GM18502 (cell line): ENCODE data around the gene LAPTM5.
"Not testable (repeated sequence)": the region's sequence is repeated elsewhere in the genome, so short reads cannot be mapped to it uniquely, and the experiment has no call there.

Experiments
- ATAC-seq: cut with Tn5 transposase; IDR thresholded peaks from one replicate; pipeline ENCODE4 v1.9.1; 2021; ENCODE audit warnings: mild to moderate bottlenecking; ENCODE audit not compliant: unreplicated experiment, poor library complexity

The LAPTM5 gene

DNA sequence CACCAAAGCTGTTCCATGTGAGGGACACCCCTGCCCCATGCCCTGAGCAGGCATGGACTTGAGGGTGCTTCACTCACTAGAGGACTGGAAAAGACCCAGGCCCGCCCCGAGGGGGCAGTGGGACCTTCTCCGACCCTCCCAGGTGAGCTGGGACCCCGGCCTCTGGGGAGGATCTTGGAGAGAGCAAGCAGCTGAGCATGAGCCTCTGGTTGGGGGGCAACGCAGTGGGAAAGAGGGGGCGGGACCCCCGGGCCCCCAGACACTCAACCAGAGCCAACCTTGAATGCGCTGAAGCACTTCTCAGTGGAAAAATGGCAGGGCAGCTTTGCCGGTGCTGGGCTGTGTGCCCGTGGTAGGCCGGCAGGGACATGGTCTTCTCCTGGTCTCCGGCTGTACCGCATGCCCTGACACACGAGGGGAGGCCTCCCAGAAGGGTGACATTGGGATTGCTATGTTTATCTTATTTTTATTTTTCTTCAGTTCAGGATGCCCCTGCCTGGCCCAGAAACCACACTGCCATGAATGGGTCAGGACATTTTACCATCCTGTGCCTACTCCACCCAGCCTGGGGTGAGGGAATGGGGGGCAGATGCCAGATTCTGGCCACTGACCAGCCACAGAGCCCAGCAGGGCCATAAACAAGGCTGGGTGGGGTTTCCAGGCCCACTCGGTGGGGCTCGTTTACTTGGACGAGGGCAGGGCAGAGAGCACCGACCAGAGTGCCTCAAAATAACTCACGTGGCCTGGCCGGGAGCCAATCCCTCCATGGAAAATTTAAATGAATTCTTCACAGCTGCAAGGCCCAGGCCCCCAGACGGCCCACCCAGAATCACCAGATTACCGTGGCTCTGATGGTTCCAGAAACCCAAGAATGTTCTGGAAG lies 17.2 kb upstream of the LAPTM5 start:
- ATAC-seq: no peak

DNA sequence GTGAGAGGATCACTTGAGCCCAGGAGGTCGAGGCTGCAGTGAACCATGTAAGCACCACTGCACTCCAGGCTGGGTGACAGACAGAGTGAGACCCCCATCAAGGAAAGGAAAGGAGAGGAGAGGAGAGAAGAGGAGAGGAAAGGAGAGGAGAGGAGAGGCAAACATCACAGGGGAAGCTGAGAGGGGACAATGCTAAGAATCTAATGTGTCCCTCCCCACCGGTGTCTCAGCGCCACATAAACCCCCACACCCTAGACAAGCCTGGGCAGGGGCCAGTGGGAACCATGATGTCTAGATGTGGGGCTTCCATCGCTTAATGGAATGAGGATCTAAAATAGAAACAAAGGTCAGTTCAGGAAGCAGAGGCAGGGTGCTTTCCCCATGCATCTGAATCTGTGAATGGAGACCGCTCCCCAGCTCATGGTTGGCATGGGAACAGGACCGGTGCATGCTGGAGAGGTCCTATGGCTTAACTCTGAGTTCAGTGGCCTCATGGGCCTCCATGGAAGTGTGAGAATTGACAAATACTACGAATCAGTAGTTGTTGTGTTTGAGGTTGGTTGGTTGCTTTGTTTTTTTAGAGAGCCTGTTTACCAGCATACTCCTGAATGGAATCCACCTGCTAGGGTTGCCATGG lies 16.3 kb upstream of the LAPTM5 start:
- no peak for ATAC-seq

DNA sequence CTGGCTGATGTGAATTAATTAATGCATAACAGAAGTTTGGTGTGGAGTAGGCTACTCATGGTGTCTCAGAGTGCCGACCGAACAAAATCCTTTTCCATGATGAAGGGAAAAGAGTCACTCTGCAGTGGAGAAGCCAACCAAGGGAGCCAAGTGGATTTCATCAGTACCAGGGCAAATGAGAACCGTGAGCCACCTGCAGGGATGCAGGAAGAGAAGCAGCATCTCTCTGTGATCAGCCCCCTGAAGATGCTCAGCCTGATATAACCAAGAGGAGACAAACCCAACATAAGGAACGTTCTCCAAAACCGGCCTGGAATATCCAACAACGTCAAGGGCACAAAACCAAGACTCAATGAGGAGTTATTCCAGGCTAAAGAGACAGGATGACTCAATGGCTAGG lies 13.4 kb upstream of the LAPTM5 start:
- no peak for ATAC-seq

DNA sequence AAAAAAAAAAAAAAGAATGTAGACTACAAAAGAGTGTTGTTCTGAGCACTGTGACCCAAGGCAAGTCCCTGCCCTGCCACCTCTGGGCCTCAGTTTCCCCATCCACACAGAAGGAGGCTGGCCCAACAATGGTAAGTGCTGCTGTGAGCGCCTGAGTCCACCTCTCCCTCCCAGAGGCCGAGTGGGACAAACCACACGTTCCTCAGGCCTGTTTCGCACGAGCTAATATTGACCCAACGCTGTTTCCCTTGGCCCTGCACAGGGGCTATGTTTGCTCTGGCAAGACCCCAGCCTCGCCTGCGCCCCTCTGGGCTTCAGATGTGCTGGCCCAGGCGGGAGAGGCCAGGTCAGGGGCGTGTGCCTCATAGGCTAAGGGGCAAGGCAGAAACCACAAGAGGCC lies 12.6 kb upstream of the LAPTM5 start:
- no peak for ATAC-seq

DNA sequence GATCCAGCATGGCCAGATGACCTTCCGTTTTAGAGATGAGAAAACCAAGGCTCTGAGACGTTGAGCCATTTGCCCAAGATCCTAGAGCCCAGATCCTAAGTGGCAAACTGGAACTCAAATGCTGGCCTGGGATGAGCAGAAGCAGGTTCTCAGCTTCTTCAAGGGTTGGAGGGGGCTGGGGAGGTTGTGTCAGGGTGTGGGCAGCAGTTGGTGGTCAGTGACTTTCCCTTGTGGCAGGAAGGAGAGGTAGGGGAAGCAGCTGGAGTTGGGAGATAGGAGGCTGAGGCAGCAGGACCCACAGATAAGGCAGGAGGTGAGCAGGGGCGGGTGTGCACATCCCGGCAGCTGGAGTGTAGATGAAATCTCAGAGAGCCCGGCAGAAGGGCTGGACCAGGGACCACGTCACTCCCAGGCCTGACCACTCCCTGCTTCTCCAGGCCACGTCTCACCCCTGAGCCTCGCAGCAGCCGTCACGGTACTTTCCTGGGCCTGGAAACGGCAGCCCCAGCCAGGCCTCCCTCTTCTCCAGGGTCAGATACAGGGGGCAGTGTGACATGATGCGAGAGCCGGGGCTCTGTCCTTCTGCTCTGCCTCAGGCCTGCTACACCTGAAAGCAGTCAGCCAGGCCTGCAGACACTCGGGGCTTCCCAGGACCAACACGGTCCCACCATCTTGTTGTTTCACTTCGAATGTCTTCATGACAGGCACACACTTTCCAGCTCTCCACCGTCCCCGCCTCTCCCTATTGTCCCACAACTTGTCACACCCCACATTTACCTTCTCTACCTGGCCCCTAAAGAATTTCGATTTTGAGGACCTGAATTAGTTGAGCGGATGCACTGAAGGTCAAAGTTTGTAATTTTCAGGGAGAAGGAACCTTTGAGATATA lies 11.5 kb upstream of the LAPTM5 start:
- no peak for ATAC-seq

DNA sequence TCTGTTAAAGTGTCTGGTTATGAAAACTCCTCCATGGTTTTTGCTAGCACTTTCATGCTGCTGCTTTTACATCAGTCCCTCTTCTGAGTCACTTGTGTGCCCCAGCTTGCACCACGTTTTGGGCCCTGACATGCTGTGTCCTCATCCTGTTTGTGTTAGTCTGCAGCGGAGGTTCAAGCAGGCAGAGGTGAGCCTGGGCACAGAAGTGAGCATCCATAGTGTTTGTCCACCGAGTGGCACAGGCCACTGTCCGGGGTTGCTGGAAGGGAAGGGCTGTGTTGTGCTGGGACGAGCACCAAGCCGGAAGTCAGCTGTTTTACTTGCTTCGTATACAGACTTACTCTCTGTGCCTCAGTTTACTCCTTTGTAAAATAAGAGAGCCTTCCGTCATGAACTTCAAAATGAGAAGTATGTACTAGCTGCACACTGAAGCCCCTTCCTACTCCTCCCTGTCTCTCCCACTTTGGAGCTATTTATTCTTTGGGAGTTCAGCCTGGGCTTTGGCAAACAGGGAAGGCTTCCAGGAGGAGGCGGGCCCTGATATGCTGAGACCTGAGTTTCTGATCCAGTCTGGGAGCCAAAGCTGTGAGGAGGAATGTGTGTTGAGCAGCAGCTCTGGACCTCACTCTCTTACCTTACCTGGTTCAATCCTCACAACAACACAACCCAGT lies 10.7 kb upstream of the LAPTM5 start:
- no peak for ATAC-seq

DNA sequence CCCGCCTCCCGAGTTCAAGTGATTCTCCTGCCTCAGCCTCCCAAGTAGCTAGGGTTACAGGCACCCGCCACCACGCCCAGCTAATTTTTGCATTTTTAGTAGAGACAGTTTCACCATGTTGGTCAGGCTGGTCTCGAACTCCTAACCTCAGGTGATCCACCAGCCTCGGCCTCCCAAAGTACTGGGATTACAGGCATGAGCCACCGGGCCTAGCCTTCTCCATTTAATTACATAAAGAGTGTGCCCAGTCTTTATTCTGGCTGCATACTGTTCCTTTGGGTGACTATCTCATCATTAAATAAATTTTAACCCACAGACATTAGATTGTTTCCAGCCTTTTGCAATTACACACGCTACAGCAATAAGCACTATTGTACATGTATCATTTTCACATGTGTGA lies 9.4 kb upstream of the LAPTM5 start:
- ATAC-seq: not testable (repeated sequence)

DNA sequence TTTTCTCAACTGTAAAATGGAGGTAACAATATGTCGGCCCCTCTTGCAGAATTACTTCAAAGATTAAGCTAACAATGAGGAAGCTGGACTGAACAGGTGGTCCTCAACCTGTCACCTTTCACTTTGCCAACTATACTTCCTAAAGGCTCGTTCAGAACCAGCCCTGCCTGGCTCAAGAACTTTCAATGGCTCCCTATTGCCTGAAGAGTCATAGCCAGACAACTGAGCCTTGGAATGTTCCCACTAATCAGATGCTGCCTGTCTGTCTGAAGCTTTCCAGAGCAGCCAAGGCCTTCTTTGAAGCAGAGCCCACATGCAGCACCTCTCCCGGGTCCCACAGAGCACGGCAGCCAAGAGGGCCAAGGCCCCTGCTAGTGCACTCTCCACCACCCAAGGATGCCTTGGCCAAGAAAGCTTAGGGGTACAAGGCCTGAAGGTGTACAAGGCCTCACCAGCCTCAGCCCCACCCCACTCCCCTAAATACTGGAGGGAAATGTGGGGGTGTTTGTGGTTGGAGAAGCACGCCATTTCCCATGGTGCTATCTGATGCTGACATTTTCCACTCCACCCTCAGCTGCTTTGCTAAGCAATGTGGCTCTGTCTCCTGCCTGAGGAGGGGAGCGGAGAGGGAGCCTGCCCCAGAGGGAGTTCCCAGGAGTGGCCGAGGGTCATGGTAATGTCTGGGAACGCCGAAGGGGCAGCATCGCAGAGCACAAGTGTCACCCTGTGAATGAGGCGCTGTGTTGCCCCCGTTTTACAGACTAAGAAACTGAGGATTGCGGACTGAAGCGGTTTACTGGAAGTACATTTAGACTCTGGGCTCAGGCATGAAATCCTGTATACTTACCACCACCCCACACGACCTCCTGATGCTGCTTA lies 8.2 kb upstream of the LAPTM5 start:
- no peak for ATAC-seq

DNA sequence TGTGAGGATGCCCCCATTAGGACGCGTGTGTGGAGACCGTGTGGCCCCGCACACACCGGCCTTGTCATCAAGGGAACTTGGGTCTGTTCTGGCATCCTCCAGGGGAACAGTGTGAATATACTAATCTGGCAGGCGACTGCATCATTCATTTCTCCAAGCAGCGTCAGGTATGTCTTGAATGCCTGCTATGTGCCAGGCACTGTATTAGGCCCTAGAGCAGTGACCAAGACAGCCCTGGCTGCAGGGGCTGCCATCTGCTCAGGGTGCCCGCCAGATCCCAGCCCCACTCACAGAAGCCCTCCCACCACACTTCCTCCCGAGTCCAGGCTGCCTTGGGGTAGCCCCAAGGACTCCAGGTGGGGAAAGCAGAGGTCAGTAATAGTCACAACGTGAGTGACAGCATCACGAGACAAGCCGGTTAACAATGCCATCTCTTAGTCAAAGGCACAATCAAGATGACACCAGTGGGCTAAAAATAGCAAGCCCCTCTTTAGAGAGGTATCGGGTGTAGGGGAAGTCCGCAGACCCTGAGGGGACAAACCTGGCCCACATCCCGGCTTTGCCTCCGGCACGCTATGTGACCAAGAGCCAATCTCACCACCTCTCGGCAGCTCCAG lies 7.5 kb upstream of the LAPTM5 start:
- no peak for ATAC-seq

DNA sequence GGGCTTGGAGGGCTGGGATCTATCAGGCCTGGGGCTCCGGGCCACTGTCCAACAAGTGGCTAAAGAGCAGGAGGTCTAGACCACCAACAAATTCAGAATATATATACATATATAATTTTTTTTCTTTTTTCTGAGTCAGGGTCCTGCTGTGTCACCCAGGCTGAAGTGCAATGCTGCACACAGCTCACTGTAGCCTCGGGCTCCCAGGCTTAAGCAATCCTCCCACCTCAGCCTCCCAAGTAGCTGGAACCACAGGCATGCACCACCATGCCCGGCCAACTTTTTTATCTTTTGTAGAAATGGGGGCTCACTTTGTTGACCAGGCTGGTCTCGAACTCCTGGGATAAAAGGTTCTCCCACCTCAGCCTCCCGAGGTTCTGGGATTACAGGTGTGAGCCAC lies 6.8 kb upstream of the LAPTM5 start:
- ATAC-seq: no peak

DNA sequence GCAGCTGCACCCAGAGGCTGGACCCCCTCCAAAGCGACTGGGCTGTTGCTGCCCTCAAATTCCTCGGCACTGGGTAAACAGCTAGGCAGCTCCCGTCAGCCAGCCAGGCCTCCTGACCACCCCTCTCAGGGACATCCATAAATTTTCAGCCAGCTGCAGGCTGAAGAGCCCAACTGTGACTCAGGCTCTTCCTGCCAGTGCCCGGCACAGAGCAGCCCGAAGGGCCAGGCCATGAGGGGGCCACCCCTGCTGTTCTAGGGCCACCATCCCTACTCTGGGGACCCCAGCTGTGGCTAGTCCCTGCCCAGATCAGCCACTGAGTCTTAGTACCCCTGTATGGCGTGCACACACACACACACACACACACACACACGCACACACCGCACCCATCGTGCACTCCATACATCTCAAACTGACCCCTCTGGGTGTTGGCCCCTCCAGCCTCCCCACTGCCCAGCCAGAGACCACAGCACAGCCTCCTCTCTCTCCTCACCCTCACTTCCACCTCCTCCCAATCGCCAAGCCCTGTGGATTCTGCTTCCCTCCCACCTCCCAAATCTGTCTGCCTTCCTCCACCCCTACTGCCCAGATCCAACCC lies 6.2 kb upstream of the LAPTM5 start:
- ATAC-seq: no peak

DNA sequence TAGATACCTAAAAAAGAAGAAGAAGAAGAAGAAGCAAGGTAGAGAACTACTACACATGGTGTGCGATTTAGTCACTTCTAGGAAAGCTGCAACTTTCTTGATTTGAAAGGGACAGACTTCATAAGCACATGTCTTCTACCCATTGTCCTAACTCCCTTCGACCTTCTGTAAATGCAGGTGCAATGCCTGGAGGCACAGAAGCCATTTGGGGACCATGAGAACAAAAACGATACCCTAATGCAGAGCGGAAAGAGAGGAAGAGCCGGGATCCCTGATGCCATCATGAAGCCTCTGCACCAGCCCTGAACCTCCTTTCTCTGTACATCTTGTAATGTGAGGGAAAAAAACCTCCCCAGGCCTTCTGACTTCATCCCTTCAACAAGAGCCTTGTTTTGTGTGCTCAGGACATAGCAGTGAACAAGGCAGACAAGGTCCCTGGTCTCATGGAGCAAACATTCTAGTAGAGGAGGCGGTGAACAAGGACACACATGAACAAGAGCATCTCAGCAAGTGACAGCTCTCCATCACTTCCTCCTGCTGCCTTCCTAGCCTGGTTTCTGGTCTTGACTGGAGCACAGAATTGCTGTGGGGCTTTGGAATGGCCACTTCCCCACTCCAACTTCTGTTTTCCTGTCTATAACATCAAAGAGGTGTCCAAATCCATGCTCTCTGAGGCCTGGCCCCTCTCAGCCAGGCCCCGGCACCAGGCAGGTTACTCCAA lies 5.5 kb upstream of the LAPTM5 start:
- ATAC-seq: no peak

DNA sequence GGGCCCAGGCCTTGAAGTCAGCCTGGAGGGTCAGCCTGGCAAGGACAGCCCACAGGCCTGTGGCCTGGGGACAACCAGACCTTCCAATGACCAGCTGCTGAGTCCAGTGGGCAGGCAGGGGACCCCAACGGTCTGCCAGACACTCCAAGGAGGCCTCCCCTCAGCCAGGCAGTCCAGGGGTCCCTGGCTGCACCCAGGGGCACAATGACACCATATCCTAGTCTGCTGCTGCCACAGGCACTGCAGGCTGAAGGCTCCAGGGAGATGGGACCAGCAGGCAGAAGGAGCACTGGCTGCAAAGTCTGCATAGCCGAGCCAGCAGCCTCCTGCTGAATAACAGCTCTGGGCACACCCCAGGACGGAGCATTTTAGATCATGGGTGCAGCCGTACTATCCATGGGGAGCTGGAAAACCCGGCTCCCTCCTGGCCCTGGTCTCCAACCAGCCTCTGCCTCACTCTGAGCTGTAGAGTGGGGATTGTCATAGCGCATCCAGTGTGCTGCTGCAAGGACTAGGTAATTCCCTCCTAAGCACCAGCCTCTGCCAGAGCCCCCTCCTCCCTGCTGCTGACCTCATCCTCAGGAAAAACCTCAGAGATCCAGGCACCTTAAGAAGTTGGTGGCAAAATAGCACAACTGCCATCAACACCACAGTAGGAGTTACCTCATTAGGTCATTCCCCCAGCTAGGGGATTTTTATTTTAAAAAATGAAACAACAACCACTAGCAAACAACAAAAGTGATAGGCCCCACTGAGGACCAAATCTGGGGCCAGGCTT lies 4.8 kb upstream of the LAPTM5 start:
- ATAC-seq: no peak

DNA sequence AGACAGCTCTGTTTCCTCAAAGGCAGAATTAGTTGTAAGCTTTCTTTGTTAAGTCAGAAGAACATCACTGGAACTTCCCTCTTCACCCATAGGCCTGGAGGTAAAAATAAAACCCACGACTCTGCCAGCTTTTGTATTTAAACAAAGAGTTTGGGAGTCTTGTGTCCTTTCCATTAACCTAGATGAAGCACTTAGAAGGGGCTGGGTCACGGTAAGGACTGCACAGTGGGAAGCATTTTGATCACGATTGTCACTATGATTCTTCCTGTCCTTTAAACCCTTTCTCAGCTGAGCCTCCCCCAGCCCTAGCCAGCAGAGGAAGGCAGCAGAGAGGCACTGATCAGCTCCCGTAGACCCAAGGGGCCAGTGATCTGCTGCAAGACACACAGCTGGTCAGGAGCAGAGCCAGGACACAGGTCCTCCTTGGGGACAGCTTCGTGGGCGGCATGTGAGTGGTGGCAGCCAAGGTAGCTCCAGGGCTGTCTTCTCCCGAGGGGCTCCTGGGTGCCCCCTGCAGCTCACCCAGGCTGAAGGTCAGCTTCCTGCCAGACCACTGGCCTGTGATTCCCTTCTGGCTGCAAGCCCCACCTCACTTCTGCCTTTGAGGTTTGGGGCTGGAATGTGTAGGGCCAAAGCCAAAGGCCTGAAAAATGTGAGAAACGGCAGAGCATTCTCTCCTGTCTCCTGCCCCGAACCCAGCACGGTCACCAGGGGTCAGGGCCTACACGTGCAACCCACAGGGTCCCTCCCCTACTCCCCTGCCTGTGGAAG lies 4.0 kb upstream of the LAPTM5 start:
- ATAC-seq: no peak

DNA sequence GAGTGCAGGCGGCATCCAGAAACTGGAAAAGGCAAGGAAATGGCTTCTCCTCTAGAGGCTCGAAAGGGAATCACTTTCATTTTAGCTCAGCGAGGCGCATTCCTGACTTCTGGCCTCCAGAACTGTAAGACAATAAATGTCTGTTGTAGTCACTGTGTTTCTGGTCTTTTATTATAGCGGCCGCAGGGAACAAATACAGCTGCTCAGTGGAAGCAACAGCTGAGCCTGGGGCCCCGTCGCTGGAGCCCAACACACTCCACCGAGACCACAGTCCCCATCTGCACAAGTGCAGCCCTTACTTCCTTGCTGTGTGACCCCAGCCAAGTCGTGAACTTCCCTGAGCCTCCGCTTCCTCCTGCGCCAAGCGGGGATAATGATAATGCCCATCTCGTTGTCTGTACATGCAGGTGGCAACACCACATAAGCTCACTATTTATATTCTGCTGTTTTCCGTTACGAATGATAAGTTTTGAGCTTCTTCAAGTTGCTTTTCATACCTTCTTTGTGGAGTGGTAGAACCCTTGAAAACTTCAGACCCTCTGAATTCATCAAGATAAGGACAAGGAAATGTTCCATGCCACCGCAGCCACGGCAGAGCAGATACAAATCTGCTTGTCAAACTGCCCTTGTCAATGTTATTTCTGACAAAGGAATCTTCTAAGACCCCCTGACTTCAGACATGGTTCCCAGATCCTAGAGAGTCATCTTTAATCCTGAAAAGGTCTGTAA lies 3.2 kb upstream of the LAPTM5 start:
- no peak for ATAC-seq

DNA sequence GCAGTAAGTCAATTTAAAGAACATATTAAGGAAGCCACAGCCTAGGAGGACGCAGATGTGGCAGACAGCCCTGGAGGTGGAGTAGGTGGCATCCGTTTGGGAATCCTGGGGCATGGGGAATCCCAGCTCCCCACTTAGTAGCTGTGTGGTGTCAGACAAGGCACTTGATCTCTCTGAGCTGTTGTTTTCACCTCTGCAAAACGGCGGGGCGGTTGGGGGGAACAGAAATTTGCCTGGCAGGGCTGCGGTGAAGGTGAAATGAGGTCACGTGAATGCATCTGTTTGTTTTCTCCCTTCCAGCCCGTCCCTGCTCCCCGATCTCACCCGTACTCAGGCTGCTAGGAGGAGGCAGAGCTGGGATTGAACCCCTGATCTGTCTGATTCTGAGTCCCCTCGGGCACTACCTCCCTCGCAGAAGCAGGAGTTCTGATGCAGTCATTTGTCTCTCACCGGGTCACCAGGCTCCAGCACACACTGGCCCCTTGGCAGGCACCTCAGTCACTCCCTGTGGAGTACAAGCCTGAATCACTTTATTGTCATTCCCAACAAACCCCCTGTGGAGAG lies 2.2 kb upstream of the LAPTM5 start:
- ATAC-seq: no peak
